A673 (cell line): ENCODE data around the gene CAMSAP1. TPM values are rescaled to one million over a fixed set of nuclear protein-coding genes. Genes with fewer than 3 reads are reported as not detected.

Experiments
- Bru-seq: library from RNA; stranded (reverse); fragments of 400-500 nt; gene quantifications from one replicate; lab custom pipeline; 2021; lab: Mats Ljungman, UMichigan
- BruChase-seq, 2 experiments: library from RNA; stranded (reverse); fragments of 400-500 nt; gene quantifications; one replicate each; lab custom pipeline; 2021; lab: Mats Ljungman, UMichigan
- BruUV-seq: library from RNA; stranded (reverse); fragments of 400-500 nt; replicated peaks from 2 replicates; lab custom pipeline; 2021; lab: Mats Ljungman, UMichigan
- CTCF ChIA-PET: fragments of 300-600 bp; sonication (Branson Sonifier 250); formaldehyde crosslinking; loops from one replicate; lab custom pipeline; 2022; ENCODE audit warnings: antibody characterized with exemption; lab: Charles Lee
- POLR2A ChIA-PET: fragments of 300-600 bp; sonication (Branson Sonifier 250); formaldehyde crosslinking; loops from one replicate; lab custom pipeline; 2022; ENCODE audit warnings: antibody characterized with exemption; ENCODE audit not compliant: low non-redundant PET; lab: Charles Lee
- DNase-seq: peaks from one replicate; pipeline ENCODE4 v3.0.0-alpha.2; 2015; ENCODE audit warnings: low spot score
- H3K27ac ChIP-seq: fragments of 200-600 bp; sonication (generic); 2 replicates; pipeline ENCODE4 v1.5.1; 2016; ENCODE audit warnings: mixed run types, low read depth, mild to moderate bottlenecking, mixed read lengths, antibody characterized with exemption, low read length; ENCODE audit not compliant: poor library complexity, severe bottlenecking
- H3K27me3 ChIP-seq: fragments of 200-600 bp; sonication (generic); replicated peaks from 2 replicates; pipeline ENCODE4 v1.6.1; 2017; ENCODE audit warnings: mixed run types, low read depth, mild to moderate bottlenecking, mixed read lengths, antibody characterized with exemption, low read length; ENCODE audit not compliant: insufficient read depth, poor library complexity
- H3K36me3 ChIP-seq: fragments of 200-600 bp; sonication (generic); 2 replicates; pipeline ENCODE4 v1.6.1; 2016; ENCODE audit warnings: mixed run types, mild to moderate bottlenecking, mixed read lengths, antibody characterized with exemption, low read length; ENCODE audit not compliant: insufficient read depth, poor library complexity, severe bottlenecking
- H3K4me1 ChIP-seq: fragments of 200-600 bp; sonication (generic); 2 replicates; pipeline ENCODE4 v1.6.1; 2017; ENCODE audit warnings: mixed run types, mild to moderate bottlenecking, mixed read lengths, antibody characterized with exemption, low read length; ENCODE audit not compliant: insufficient read depth, poor library complexity, severe bottlenecking
- H3K4me3 ChIP-seq: fragments of 200-600 bp; sonication (generic); 2 replicates; pipeline ENCODE4 v1.5.1; 2016; ENCODE audit warnings: low read depth, mixed run types, mild to moderate bottlenecking, mixed read lengths, low read length; ENCODE audit not compliant: poor library complexity, severe bottlenecking
- H3K9me3 ChIP-seq: fragments of 200-600 bp; sonication (generic); 2 replicates; pipeline ENCODE4 v1.6.1; 2016; ENCODE audit warnings: mixed run types, low read depth, mild to moderate bottlenecking, mixed read lengths, antibody characterized with exemption, low read length; ENCODE audit not compliant: poor library complexity, severe bottlenecking
- EZH2 ChIP-seq: fragments of 200-600 bp; sonication (generic); IDR thresholded peaks from 2 replicates; pipeline ENCODE4 v1.6.1; 2017; ENCODE audit warnings: borderline replicate concordance, low read depth, mild to moderate bottlenecking, mixed read lengths, antibody characterized with exemption, low read length; ENCODE audit not compliant: poor library complexity, severe bottlenecking
- intact Hi-C: fragments of 100-400 bp; cut with micrococcal nuclease; formaldehyde crosslinking; loops from one replicate; pipeline ENCODE4 v1.10.0; 2022; ENCODE audit not compliant: unreplicated experiment
- long read RNA-seq: library from polyadenylated mRNA; stranded (forward); transcript quantifications from one replicate; pipeline ENCODE4 v2.0.0, GENCODE V29; 2022
- total RNA-seq: library from RNA; stranded (reverse); gene quantifications from 2 replicates; pipeline ENCODE4 v1.2.3, GENCODE V29; 2021
- TF ChIP-seq, protein P1 (sequence below): fragments of 300-800, 200-600 bp; sonication (generic); conservative IDR thresholded peaks from 2 replicates; pipeline ENCODE4 v1.5.1; 2017; ENCODE audit warnings: low read depth, mild to moderate bottlenecking, antibody characterized with exemption, low read length, moderate library complexity, mixed read lengths

The CAMSAP1 gene, protein sequence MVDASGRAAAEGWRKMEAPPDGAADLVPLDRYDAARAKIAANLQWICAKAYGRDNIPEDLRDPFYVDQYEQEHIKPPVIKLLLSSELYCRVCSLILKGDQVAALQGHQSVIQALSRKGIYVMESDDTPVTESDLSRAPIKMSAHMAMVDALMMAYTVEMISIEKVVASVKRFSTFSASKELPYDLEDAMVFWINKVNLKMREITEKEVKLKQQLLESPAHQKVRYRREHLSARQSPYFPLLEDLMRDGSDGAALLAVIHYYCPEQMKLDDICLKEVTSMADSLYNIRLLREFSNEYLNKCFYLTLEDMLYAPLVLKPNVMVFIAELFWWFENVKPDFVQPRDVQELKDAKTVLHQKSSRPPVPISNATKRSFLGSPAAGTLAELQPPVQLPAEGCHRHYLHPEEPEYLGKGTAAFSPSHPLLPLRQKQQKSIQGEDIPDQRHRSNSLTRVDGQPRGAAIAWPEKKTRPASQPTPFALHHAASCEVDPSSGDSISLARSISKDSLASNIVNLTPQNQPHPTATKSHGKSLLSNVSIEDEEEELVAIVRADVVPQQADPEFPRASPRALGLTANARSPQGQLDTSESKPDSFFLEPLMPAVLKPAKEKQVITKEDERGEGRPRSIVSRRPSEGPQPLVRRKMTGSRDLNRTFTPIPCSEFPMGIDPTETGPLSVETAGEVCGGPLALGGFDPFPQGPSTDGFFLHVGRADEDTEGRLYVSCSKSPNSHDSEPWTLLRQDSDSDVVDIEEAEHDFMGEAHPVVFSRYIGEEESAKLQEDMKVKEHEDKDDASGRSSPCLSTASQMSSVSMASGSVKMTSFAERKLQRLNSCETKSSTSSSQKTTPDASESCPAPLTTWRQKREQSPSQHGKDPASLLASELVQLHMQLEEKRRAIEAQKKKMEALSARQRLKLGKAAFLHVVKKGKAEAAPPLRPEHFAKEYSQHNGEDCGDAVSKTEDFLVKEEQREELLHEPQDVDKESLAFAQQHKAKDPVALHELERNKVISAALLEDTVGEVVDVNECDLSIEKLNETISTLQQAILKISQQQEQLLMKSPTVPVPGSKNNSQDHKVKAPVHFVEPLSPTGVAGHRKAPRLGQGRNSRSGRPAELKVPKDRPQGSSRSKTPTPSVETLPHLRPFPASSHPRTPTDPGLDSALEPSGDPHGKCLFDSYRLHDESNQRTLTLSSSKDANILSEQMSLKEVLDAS (N-terminal part only)
- 51.0 and 52.3 TPM in 2 replicates for total RNA-seq
- Bru-seq, nascent RNA: percentile 83 among the genes with signal in this experiment
- BruChase-seq, experiment 1, labeled RNA remaining after a 2-hour chase: percentile 84 among the genes with signal in this experiment
- BruChase-seq, experiment 2, labeled RNA remaining after a 6-hour chase: percentile 88 among the genes with signal in this experiment
- long read RNA-seq, full-length matches to known transcripts: 7 of 50 reads
- long read RNA-seq, partial matches to known transcripts: 21 of 50 reads
- long read RNA-seq, other reads (novel, unspliced or antisense): 22 of 50 reads

DNA sequence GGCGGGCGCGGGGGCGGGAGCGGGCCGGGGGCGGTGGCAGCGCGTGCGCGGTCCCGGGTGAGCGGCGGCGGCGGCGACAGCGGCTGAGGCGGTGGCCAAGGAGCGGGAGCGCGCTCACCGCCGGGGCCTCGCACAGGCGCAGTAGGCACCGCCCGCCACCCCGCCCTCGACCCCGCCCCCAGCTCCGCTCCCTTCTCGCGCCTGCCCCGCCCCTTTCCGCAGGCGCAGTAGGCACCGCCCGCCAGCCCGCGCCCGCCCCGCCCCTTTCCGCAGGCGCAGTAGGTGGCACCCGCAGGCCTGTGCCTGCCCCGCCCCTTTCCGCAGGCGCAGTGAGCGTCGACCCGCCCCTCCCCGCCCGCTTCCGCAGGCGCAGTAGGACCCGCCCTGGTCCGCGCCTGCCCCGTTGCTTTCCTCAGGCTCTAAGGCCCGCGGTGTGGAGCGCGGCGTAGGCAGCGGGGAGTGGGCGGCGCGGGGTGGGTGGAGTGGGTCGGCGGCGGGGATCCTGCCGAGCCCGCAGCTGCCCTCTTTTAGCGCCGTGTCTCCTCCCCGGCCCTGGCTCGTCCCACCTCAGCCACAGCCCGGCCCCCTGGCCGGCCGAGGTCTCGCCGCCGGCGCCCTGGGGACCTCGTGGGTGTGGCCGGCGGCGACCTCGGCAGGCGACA lies at the start of gene CAMSAP1:
Gene CAMSAP1 (minus strand): TSS at position 116 of the 662 bp plus-strand sequence. CDS start 387 bp downstream, outside the sequence.
- ChIA-PET POLR2A (interaction anchor here (0.7 kb wide), 1 partner anchor 52 kb away, joined by 4 read pairs; no protein-coding TSS in a partner anchor), CTCF (interaction anchor here (0.6 to 1.0 kb wide), 2 partner anchors 54 to 236 kb away, joined by 5 to 8 read pairs; partner anchors contain the start of gene UBAC1)
- H3K27ac ChIP-seq: peak within 1 kb of the TSS; percentile 76
- intact Hi-C loops: no loop called here
- DNase-seq: peak; percentile 94
- TF ChIP-seq, protein P1, sequence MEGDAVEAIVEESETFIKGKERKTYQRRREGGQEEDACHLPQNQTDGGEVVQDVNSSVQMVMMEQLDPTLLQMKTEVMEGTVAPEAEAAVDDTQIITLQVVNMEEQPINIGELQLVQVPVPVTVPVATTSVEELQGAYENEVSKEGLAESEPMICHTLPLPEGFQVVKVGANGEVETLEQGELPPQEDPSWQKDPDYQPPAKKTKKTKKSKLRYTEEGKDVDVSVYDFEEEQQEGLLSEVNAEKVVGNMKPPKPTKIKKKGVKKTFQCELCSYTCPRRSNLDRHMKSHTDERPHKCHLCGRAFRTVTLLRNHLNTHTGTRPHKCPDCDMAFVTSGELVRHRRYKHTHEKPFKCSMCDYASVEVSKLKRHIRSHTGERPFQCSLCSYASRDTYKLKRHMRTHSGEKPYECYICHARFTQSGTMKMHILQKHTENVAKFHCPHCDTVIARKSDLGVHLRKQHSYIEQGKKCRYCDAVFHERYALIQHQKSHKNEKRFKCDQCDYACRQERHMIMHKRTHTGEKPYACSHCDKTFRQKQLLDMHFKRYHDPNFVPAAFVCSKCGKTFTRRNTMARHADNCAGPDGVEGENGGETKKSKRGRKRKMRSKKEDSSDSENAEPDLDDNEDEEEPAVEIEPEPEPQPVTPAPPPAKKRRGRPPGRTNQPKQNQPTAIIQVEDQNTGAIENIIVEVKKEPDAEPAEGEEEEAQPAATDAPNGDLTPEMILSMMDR: no peak
- no peak for TF ChIP-seq EZH2
- peaks cover 26% of the 10 kb centered on the region for H3K36me3 ChIP-seq
- H3K27me3 ChIP-seq: no peaks in the 10 kb centered on the region
- peaks cover 15% of the 10 kb centered on the region for H3K4me1 ChIP-seq
- BruUV-seq: no TSS peak
- H3K4me3 ChIP-seq: peak within 1 kb of the TSS; percentile 67
- peaks cover 4% of the 10 kb centered on the region for H3K9me3 ChIP-seq

DNA sequence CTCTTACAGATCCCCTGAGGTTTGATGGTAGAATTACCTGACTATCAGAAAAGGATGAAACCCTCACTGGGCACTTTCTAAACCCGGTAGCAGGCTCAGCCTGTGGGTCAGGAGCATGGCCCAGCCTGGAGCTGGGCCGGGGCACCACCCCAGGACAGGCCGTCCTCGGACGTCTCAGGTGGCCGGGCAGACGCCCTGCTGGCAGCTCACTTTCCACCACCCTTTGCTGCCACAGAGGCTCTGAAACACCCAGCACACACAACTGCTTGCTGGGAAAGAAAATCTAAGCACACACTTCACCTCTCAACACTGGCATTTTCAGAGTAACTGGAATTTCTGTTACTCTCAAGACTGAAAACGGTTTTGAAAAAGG lies 49.4 kb upstream of the CAMSAP1 start:
- Histone ChIP-seq H3K9me3 (no peaks in the 10 kb centered on the region), H3K4me3 (no peak overlapping the region), H3K27ac (no peak overlapping the region), H3K36me3 (peaks cover 22% of the 10 kb centered on the region), H3K27me3 (no peaks in the 10 kb centered on the region), H3K4me1 (peaks cover 12% of the 10 kb centered on the region)
- DNase-seq: no peak
- BruUV-seq: no TSS peak
- no peak for TF ChIP-seq EZH2
- TF ChIP-seq, protein P1: no peak
- ChIA-PET POLR2A (no interaction called here), CTCF (no interaction called here)
- intact Hi-C loops: no loop called here
